ENCODE data around the gene PLB1.

Gene PLB1

DNA sequence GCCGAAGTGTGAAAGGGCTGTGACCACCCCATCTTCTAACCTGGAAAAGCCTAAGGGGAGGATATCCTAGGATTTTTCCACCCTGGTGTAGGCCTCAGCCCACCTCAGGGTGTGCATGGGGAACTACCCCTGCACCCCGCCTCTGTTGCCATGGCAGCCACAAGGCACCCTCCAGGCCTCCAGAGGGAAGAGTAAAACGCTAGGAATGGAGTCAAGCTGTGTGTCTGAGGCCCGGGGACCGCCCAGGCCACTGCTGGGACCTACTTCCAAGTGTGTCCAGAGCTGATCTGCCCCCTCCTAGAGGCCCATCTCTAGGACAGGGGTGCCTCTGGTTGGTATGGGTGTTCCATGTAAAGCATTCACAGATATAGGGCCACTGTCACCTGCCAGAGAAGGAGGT is 86.7 kb downstream of the PLB1 start:
- Mint-ChIP-seq H3K27ac (no peak overlapping the region), H3K36me3 (no peaks in the 10 kb centered on the region), H3K4me1 (peaks cover 12 to 23% of the 10 kb centered on the region in 2 donors), H3K4me3 (no peak overlapping the region), H3K27me3 (peaks cover 0 to 4% of the 10 kb centered on the region in 2 donors), H3K9me3 (no peaks in the 10 kb centered on the region)
- DNase-seq: no peak
- no peak for ATAC-seq (replicated peaks)

GRCh38 chr2:28583899-28584553 is 88.2 kb downstream of the PLB1 start:
- Mint-ChIP-seq H3K4me3 (no peak overlapping the region), H3K27ac (peak overlapping the region; percentile 31), H3K27me3 (peaks cover 4 to 5% of the 10 kb centered on the region in 2 donors), H3K4me1 (peaks cover 17 to 33% of the 10 kb centered on the region in 2 donors), H3K9me3 (no peaks in the 10 kb centered on the region), H3K36me3 (no peaks in the 10 kb centered on the region)
- DNase-seq (no peak), ATAC-seq (replicated peaks) (peak; percentile 80 to 87)

GRCh38 chr2:28586867-28587266 is 91.0 kb downstream of the PLB1 start:
- Mint-ChIP-seq H3K36me3 (no peaks in the 10 kb centered on the region), H3K9me3 (no peaks in the 10 kb centered on the region), H3K4me1 (peaks cover 17 to 33% of the 10 kb centered on the region in 2 donors), H3K27ac (peak overlapping the region; percentile 69), H3K27me3 (peaks cover 4 to 14% of the 10 kb centered on the region in 2 donors), H3K4me3 (no peak overlapping the region)
- DNase-seq (no peak), ATAC-seq (replicated peaks) (peak in 1 of 2 donors; percentile 40)

GRCh38 chr2:28587526-28588291 is 91.8 kb downstream of the PLB1 start:
- DNase-seq (no peak), ATAC-seq (replicated peaks) (no peak)
- Mint-ChIP-seq H3K27ac (no peak overlapping the region), H3K9me3 (no peaks in the 10 kb centered on the region), H3K4me1 (peaks cover 16 to 33% of the 10 kb centered on the region in 2 donors), H3K27me3 (peaks cover 10 to 18% of the 10 kb centered on the region in 2 donors), H3K4me3 (no peak overlapping the region), H3K36me3 (no peaks in the 10 kb centered on the region)

- no peak overlapping the region for H3K4me3 Mint-ChIP-seq
Observed at GRCh38 chr2:28588292-28588670, 92.4 kb downstream of the PLB1 start.

DNA sequence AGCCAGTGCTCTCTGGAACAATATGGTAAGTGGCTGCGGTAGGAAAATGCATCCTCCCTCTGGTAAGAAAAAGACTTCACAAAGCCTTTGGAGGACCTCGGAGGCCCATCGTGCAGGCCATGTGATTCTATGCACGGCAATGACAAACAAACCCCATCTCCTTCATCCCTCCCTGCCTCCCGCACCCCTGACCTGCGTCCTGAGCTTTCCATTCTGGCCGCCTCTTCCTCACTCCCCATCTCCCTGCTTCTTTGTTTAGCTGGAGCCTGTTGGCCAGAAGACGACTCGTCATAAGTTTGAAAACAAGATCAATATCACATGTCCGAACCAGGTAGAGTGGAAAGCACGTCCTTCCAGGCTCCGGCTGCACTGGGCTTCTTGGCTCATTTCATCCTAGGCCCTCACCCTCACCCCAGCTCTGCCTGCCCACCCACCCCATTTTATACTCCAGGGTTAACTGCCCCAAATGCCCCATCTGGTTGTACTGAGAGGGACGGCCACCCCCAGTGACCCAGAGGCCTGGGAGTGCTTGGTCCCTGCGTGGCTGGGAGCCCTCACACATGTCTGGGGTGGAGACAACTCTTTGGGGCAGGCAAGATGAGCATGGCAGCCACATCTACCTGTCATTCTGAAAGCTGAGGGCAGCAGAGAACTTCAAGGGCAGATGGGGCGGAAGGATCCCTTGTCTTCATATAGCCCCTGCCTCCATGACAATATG is 94.0 kb downstream of the PLB1 start:
- Mint-ChIP-seq H3K9me3 (no peaks in the 10 kb centered on the region), H3K4me3 (no peak overlapping the region), H3K27me3 (peaks cover 10 to 18% of the 10 kb centered on the region in 2 donors), H3K4me1 (peaks cover 18 to 29% of the 10 kb centered on the region in 2 donors), H3K36me3 (no peaks in the 10 kb centered on the region), H3K27ac (no peak overlapping the region)
- DNase-seq (no peak), ATAC-seq (replicated peaks) (no peak)

More at GRCh38 chr2:28588292-28588670, 92.4 kb downstream of the PLB1 start:
- Mint-ChIP-seq H3K36me3 (no peaks in the 10 kb centered on the region), H3K9me3 (no peaks in the 10 kb centered on the region), H3K27ac (no peak overlapping the region), H3K4me1 (peaks cover 16 to 33% of the 10 kb centered on the region in 2 donors), H3K27me3 (peaks cover 10 to 18% of the 10 kb centered on the region in 2 donors)
- DNase-seq: no peak
- peak in 1 of 2 donors; percentile 26 for ATAC-seq (replicated peaks)

- DNase-seq (no peak), ATAC-seq (replicated peaks) (no peak)
- H3K36me3 Mint-ChIP-seq: no peaks in the 10 kb centered on the region
- H3K4me1 Mint-ChIP-seq: peaks cover 20 to 32% of the 10 kb centered on the region in 2 donors
- no peak overlapping the region for H3K4me3 Mint-ChIP-seq
- H3K27me3 Mint-ChIP-seq: peaks cover 10 to 18% of the 10 kb centered on the region in 2 donors
- no peaks in the 10 kb centered on the region for H3K9me3 Mint-ChIP-seq
- H3K27ac Mint-ChIP-seq: no peak overlapping the region
Observed at GRCh38 chr2:28590496-28591301, 94.8 kb downstream of the PLB1 start.

- peaks cover 19 to 30% of the 10 kb centered on the region in 2 donors for H3K4me1 Mint-ChIP-seq
Observed at GRCh38 chr2:28591711-28592335, 96.0 kb downstream of the PLB1 start.

GRCh38 chr2:28592481-28592880 is 96.6 kb downstream of the PLB1 start:
- H3K4me1 Mint-ChIP-seq: peaks cover 17 to 23% of the 10 kb centered on the region in 2 donors
- H3K4me3 Mint-ChIP-seq: no peak overlapping the region

More at GRCh38 chr2:28591711-28592335, 96.0 kb downstream of the PLB1 start:
- Mint-ChIP-seq H3K27me3 (peaks cover 9 to 18% of the 10 kb centered on the region in 2 donors), H3K9me3 (no peaks in the 10 kb centered on the region), H3K4me3 (no peak overlapping the region), H3K27ac (no peak overlapping the region), H3K36me3 (no peaks in the 10 kb centered on the region)
- DNase-seq (no peak), ATAC-seq (replicated peaks) (no peak)

DNA sequence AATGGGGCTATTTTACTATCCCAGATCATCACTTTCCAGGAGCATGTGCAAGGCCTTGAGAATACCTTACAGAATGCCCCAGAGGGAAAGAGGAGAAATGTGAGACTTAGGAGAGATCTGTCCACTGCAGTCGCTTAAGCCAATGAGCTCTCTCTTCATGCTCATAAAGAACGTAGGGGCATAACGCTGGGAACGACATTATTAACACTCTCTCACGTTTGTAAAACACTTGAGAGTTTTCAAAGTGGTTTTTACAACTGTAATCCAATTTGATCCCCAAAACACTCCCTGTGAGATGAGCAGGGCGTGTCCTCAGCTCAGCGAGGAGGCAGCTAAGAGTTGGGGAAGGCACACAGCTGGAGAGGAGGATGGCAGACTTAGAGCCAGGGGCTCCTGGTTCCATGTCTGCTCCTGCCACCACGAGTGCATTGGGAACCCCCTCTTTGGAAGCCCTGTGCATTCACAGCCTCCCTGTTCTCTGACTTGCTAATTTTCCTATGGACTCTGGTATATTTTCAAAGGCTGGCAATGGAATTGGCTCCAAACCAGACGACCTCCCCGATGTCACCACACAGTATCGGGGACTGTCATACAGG is 97.4 kb downstream of the PLB1 start:
- Mint-ChIP-seq H3K4me3 (no peak overlapping the region), H3K27ac (no peak overlapping the region), H3K27me3 (peaks cover 6 to 14% of the 10 kb centered on the region in 2 donors), H3K9me3 (no peaks in the 10 kb centered on the region), H3K4me1 (peaks cover 13 to 16% of the 10 kb centered on the region in 2 donors), H3K36me3 (no peaks in the 10 kb centered on the region)
- ATAC-seq (replicated peaks) (no peak), DNase-seq (no peak)

More at GRCh38 chr2:28592481-28592880, 96.6 kb downstream of the PLB1 start:
- H3K36me3 Mint-ChIP-seq: no peaks in the 10 kb centered on the region
- H3K27me3 Mint-ChIP-seq: peaks cover 6 to 18% of the 10 kb centered on the region in 2 donors
- no peak overlapping the region for H3K27ac Mint-ChIP-seq
- H3K9me3 Mint-ChIP-seq: no peaks in the 10 kb centered on the region
- ATAC-seq (replicated peaks): no peak
- no peak for DNase-seq

- Mint-ChIP-seq H3K4me1 (peaks cover 12 to 13% of the 10 kb centered on the region in 2 donors), H3K27me3 (peaks cover 6 to 13% of the 10 kb centered on the region in 2 donors), H3K36me3 (no peaks in the 10 kb centered on the region), H3K27ac (no peak overlapping the region), H3K9me3 (no peaks in the 10 kb centered on the region), H3K4me3 (no peak overlapping the region)
- ATAC-seq (replicated peaks): peak; percentile 31 to 38
- no peak for DNase-seq
Observed at GRCh38 chr2:28594000-28594331, 98.1 kb downstream of the PLB1 start.

- no peaks in the 10 kb centered on the region for H3K36me3 Mint-ChIP-seq
- ATAC-seq (replicated peaks): peak; percentile 89 to 90
Observed at GRCh38 chr2:28594332-28595108, 98.7 kb downstream of the PLB1 start.

More at GRCh38 chr2:28594332-28595108, 98.7 kb downstream of the PLB1 start:
- Mint-ChIP-seq H3K27ac (peak overlapping the region; percentile 90), H3K4me1 (peaks cover 12 to 13% of the 10 kb centered on the region in 2 donors), H3K4me3 (peak overlapping the region; percentile 42 to 73), H3K27me3 (peaks cover 6 to 13% of the 10 kb centered on the region in 2 donors), H3K9me3 (no peaks in the 10 kb centered on the region)
- DNase-seq: peak; percentile 69

All from stimulated activated naive B cell treated with anti-CD40 and anti-IgM and Interleukin-4, amounts not matched to agents 10 μg/mL and 1 μg/mL and 100 μg/mL, for 72 hours (primary cell).